Naive B cell (primary cell): ENCODE results near the gene PEX11G. TPM values are rescaled to one million over a fixed set of nuclear protein-coding genes. Genes with fewer than 3 reads are reported as not detected.
A peak's percentile ranks its signal among the peaks of the same experiment; 100 is the strongest.

ENCODE experiments used
- ATAC-seq, 2 donors: fragments of 150-1000 bp; cut with Tn5 transposase; 2 replicates each; pipeline ENCODE4 v1.10.0; 2021; ENCODE audit warnings: low read depth in 2 of 2, mild to moderate bottlenecking in 2 of 2, moderate library complexity in 2 of 2
- DNase-seq: peaks from one replicate; pipeline ENCODE4 v3.0.0; 2022
- H3K27ac Mint-ChIP-seq, 6 donors: one replicate each; pipeline ENCODE4 v1.8.0; 2020 to 2022; ENCODE audit warnings: mild to moderate bottlenecking in 6 of 6, mixed read lengths in 6 of 6, moderate library complexity in 5 of 6, inconsistent platforms in 2 of 6
- H3K27me3 Mint-ChIP-seq, 3 donors: one replicate each; pipeline ENCODE4 v1.8.0; 2021 to 2022; ENCODE audit warnings: mixed read lengths in 3 of 3, mild to moderate bottlenecking in 1 of 3
- H3K36me3 Mint-ChIP-seq, 2 donors: one replicate each; pipeline ENCODE4 v1.8.0; 2020 to 2022; ENCODE audit warnings: mixed read lengths in 2 of 2, inconsistent platforms in 1 of 2, mild to moderate bottlenecking in 1 of 2
- H3K4me1 Mint-ChIP-seq, 3 donors: one replicate each; pipeline ENCODE4 v1.8.0; 2020 to 2022; ENCODE audit warnings: mixed read lengths in 3 of 3, inconsistent platforms in 1 of 3, mild to moderate bottlenecking in 1 of 3, moderate library complexity in 1 of 3
- H3K4me3 Mint-ChIP-seq, 8 donors: one replicate each; pipeline ENCODE4 v1.8.0; 2020 to 2022; ENCODE audit warnings: mild to moderate bottlenecking in 8 of 8, mixed read lengths in 8 of 8, moderate library complexity in 8 of 8, inconsistent platforms in 2 of 8
- H3K9me3 Mint-ChIP-seq, 7 donors: one replicate each; pipeline ENCODE4 v1.8.0; 2020 to 2022; ENCODE audit warnings: mixed read lengths in 7 of 7, mild to moderate bottlenecking in 5 of 7, inconsistent platforms in 2 of 7, moderate library complexity in 1 of 7
- polyA plus RNA-seq, 6 donors: library from polyadenylated mRNA; unstranded; fragments of 300-500 nt; fragmentation: Illumina TruSeq; gene quantifications; one replicate each; pipeline ENCODE4 v1.2.3, GENCODE V29; 2021; ENCODE audit warnings: low read depth in 6 of 6

PEX11G gene
- polyA plus RNA-seq, 6 donors from 2014 or later, result 0.52 to 4.4 (median 1.2) TPM

- peaks cover 0 to 6% of the 10 kb centered on the region in 2 donors for H3K36me3 Mint-ChIP-seq
- H3K9me3 Mint-ChIP-seq, result no peaks in the 10 kb centered on the region
Measured at GRCh38 chr19:7527516-7528191, 38.8 kb upstream of the PEX11G start.

GRCh38 chr19:7526059-7526929 is 37.5 kb upstream of the PEX11G start:
- H3K4me1 Mint-ChIP-seq, result peaks cover 13 to 38% (median 24%) of the 10 kb centered on the region in 3 donors
- H3K9me3 Mint-ChIP-seq, result no peaks in the 10 kb centered on the region
- DNase-seq (no peak), ATAC-seq (no peak)
- H3K27ac Mint-ChIP-seq, result peak overlapping the region in 2 of 6 donors; percentile 20 to 38
- peak overlapping the region in 4 of 8 donors; percentile 9 to 59 (median 41) for H3K4me3 Mint-ChIP-seq
- H3K36me3 Mint-ChIP-seq, result peaks cover 0 to 6% of the 10 kb centered on the region in 2 donors
- H3K27me3 Mint-ChIP-seq, result no peaks in the 10 kb centered on the region

More at GRCh38 chr19:7527516-7528191, 38.8 kb upstream of the PEX11G start:
- Mint-ChIP-seq H3K27ac (no peak overlapping the region), H3K27me3 (no peaks in the 10 kb centered on the region), H3K4me3 (peak overlapping the region in 2 of 8 donors; percentile 45 to 55), H3K4me1 (peaks cover 3 to 29% (median 17%) of the 10 kb centered on the region in 3 donors)
- no peak for DNase-seq
- peak; percentile 72 to 75 for ATAC-seq

- H3K36me3 Mint-ChIP-seq, result peaks cover 0 to 3% of the 10 kb centered on the region in 2 donors
- H3K4me3 Mint-ChIP-seq, result peak overlapping the region in 1 of 8 donors; percentile 84
Measured at GRCh38 chr19:7524992-7525739, 36.3 kb upstream of the PEX11G start.

GRCh38 chr19:7524523-7524922 is 35.7 kb upstream of the PEX11G start:
- ATAC-seq, result no peak

More at GRCh38 chr19:7524992-7525739, 36.3 kb upstream of the PEX11G start:
- DNase-seq (no peak), ATAC-seq (no peak)
- Mint-ChIP-seq H3K4me1 (peaks cover 13 to 34% (median 24%) of the 10 kb centered on the region in 3 donors), H3K27ac (no peak overlapping the region), H3K9me3 (no peaks in the 10 kb centered on the region), H3K27me3 (no peaks in the 10 kb centered on the region)

GRCh38 chr19:7522923-7523667 is 34.3 kb upstream of the PEX11G start:
- H3K4me1 Mint-ChIP-seq, result peaks cover 10 to 24% (median 23%) of the 10 kb centered on the region in 3 donors

More at GRCh38 chr19:7524523-7524922, 35.7 kb upstream of the PEX11G start:
- no peak for DNase-seq
- Mint-ChIP-seq H3K36me3 (no peaks in the 10 kb centered on the region), H3K4me3 (peak overlapping the region in 3 of 8 donors; percentile 34 to 84 (median 56)), H3K27me3 (no peaks in the 10 kb centered on the region), H3K27ac (no peak overlapping the region), H3K4me1 (peaks cover 13 to 33% (median 24%) of the 10 kb centered on the region in 3 donors), H3K9me3 (no peaks in the 10 kb centered on the region)

GRCh38 chr19:7522072-7522922 is 33.5 kb upstream of the PEX11G start, which contains the start of gene MCOLN1:
Gene MCOLN1, plus strand, starts transcription at chr19:7522624. Its CDS starts 127 bp downstream, at chr19:7522751.
- peak; percentile 98 for DNase-seq
- peaks cover 14 to 28% (median 24%) of the 10 kb centered on the region in 3 donors for H3K4me1 Mint-ChIP-seq
- H3K4me3 Mint-ChIP-seq, result peak within 1 kb of the TSS; percentile 81 to 94 (median 89)
- peak; percentile 89 to 92 for ATAC-seq
- no peaks in the 10 kb centered on the region for H3K36me3 Mint-ChIP-seq
- peak within 1 kb of the TSS; percentile 14 to 97 (median 84) for H3K27ac Mint-ChIP-seq
- no peaks in the 10 kb centered on the region for H3K9me3 Mint-ChIP-seq
- no peaks in the 10 kb centered on the region for H3K27me3 Mint-ChIP-seq

More at GRCh38 chr19:7522923-7523667, 34.3 kb upstream of the PEX11G start:
- Mint-ChIP-seq H3K36me3 (no peaks in the 10 kb centered on the region), H3K27me3 (no peaks in the 10 kb centered on the region), H3K9me3 (no peaks in the 10 kb centered on the region), H3K27ac (peak overlapping the region in 4 of 6 donors; percentile 33 to 81 (median 61)), H3K4me3 (peak overlapping the region; percentile 70 to 86 (median 83))
- DNase-seq (no peak), ATAC-seq (no peak)

GRCh38 chr19:7521551-7522071 is 32.8 kb upstream of the PEX11G start:
- Mint-ChIP-seq H3K27me3 (no peaks in the 10 kb centered on the region), H3K4me3 (peak overlapping the region; percentile 81 to 94 (median 89)), H3K4me1 (peaks cover 19 to 34% (median 29%) of the 10 kb centered on the region in 3 donors), H3K9me3 (no peaks in the 10 kb centered on the region), H3K36me3 (no peaks in the 10 kb centered on the region), H3K27ac (peak overlapping the region in 5 of 6 donors; percentile 14 to 97 (median 86))
- no peak for DNase-seq
- ATAC-seq, result no peak

- DNase-seq (no peak), ATAC-seq (no peak)
- H3K36me3 Mint-ChIP-seq, result no peaks in the 10 kb centered on the region
- no peaks in the 10 kb centered on the region for H3K27me3 Mint-ChIP-seq
- no peak overlapping the region for H3K27ac Mint-ChIP-seq
- H3K9me3 Mint-ChIP-seq, result no peaks in the 10 kb centered on the region
- peak overlapping the region in 1 of 8 donors; percentile 20 for H3K4me3 Mint-ChIP-seq
- peaks cover 25 to 37% (median 36%) of the 10 kb centered on the region in 3 donors for H3K4me1 Mint-ChIP-seq
Measured at GRCh38 chr19:7520131-7521051, 31.6 kb upstream of the PEX11G start.

GRCh38 chr19:7519361-7520130 is 30.7 kb upstream of the PEX11G start:
- H3K27ac Mint-ChIP-seq, result no peak overlapping the region

GRCh38 chr19:7516878-7517277 is 28.0 kb upstream of the PEX11G start:
- Mint-ChIP-seq H3K4me1 (peaks cover 19 to 28% (median 25%) of the 10 kb centered on the region in 3 donors), H3K4me3 (peak overlapping the region; percentile 69 to 92 (median 82)), H3K9me3 (no peaks in the 10 kb centered on the region), H3K36me3 (no peaks in the 10 kb centered on the region), H3K27me3 (peaks cover 0 to 4% (median 0%) of the 10 kb centered on the region in 3 donors), H3K27ac (peak overlapping the region in 3 of 6 donors; percentile 28 to 54 (median 37))
- ATAC-seq, result no peak
- no peak for DNase-seq

More at GRCh38 chr19:7519361-7520130, 30.7 kb upstream of the PEX11G start:
- Mint-ChIP-seq H3K36me3 (no peaks in the 10 kb centered on the region), H3K9me3 (no peaks in the 10 kb centered on the region), H3K4me1 (peaks cover 26 to 41% (median 39%) of the 10 kb centered on the region in 3 donors), H3K27me3 (no peaks in the 10 kb centered on the region), H3K4me3 (peak overlapping the region in 2 of 8 donors; percentile 40 to 68)
- no peak for DNase-seq
- no peak for ATAC-seq
